ENCODE results near the gene PGAM1. TPM values are rescaled to one million over a fixed set of nuclear protein-coding genes. Genes with fewer than 3 reads are reported as not detected.

PGAM1 gene
- total RNA-seq: 167 and 205 TPM in 2 replicates

GRCh38 chr10:97425964-97426775 lies at the start of gene PGAM1:
TSS of gene PGAM1 (plus strand) at chr10:97426191. CDS start at chr10:97426308, 117 bp downstream.

GRCh38 chr10:97400665-97401454 lies 25.1 kb upstream of the PGAM1 start, which contains the start of gene RRP12:
TSS of gene RRP12 (minus strand) at chr10:97401340. CDS start at chr10:97401231, 109 bp downstream.

GRCh38 chr10:97445722-97446639 lies 20.0 kb downstream of the PGAM1 start, which contains the start of the genes EXOSC1 and ZDHHC16:
TSS of gene EXOSC1 (minus strand) at chr10:97446006. CDS start at chr10:97445985, 21 bp downstream.
TSS of gene ZDHHC16 (plus strand) at chr10:97446175. CDS start at chr10:97451676, 5,501 bp downstream.

Other genes starting within 250 kb of the PGAM1 start
- gene SLIT1, start 240.2 kb upstream of the PGAM1 start, total RNA-seq: under 0.01 TPM in 1 of 2 replicates, not detected in the other
- gene ARHGAP19, start 133.6 kb upstream of the PGAM1 start, total RNA-seq: 10.9 and 11.6 TPM in 2 replicates
- 5.5 and 5.6 TPM in 2 replicates for gene FRAT1, start 106.9 kb upstream of the PGAM1 start, total RNA-seq
- 13.4 and 14.9 TPM in 2 replicates for gene FRAT2, start 91.5 kb upstream of the PGAM1 start, total RNA-seq
- gene RRP12, start 24.9 kb upstream of the PGAM1 start, total RNA-seq: 5.9 and 9.6 TPM in 2 replicates
- 21.7 and 25.5 TPM in 2 replicates for gene EXOSC1, start 19.8 kb downstream of the PGAM1 start, total RNA-seq
- 20.7 and 22.6 TPM in 2 replicates for gene ZDHHC16, start 20.0 kb downstream of the PGAM1 start, total RNA-seq
- gene MMS19, start 72.2 kb downstream of the PGAM1 start, total RNA-seq: 50.7 and 55.1 TPM in 2 replicates
- 31.5 and 47.9 TPM in 2 replicates for gene UBTD1, start 72.7 kb downstream of the PGAM1 start, total RNA-seq
- 0.11 and 0.26 TPM in 2 replicates for gene ANKRD2, start 146.6 kb downstream of the PGAM1 start, total RNA-seq
- 0.26 and 0.43 TPM in 2 replicates for gene HOGA1, start 158.2 kb downstream of the PGAM1 start, total RNA-seq
- gene C10orf62, start 163.5 kb downstream of the PGAM1 start, total RNA-seq: not detected in 2 replicates
- gene MORN4, start 207.3 kb downstream of the PGAM1 start, total RNA-seq: 2.2 and 2.3 TPM in 2 replicates
- gene PI4K2A, start 214.5 kb downstream of the PGAM1 start, total RNA-seq: 9.1 and 9.2 TPM in 2 replicates